Activated naive CD8-positive, alpha-beta T cell treated with anti-CD3 and anti-CD28 coated beads for 36 hours (primary cell): ENCODE measurements around the gene ZNF177. TPM values are rescaled to one million over a fixed set of nuclear protein-coding genes. Genes with fewer than 3 reads are reported as not detected.
A peak's percentile ranks its signal among the peaks of the same experiment; 100 is the strongest.
"Not testable (repeated sequence)": the region's sequence is repeated elsewhere in the genome, so short reads cannot be mapped to it uniquely, and the experiment has no call there.

Experiments used
- DNase-seq: peaks from one replicate; pipeline ENCODE4 v3.0.0; 2021
- H3K27ac Mint-ChIP-seq: one replicate; pipeline ENCODE4 v1.8.0; 2022; ENCODE audit warnings: mild to moderate bottlenecking, moderate library complexity, mixed read lengths
- H3K27me3 Mint-ChIP-seq: one replicate; pipeline ENCODE4 v1.8.0; 2022; ENCODE audit warnings: mild to moderate bottlenecking, mixed read lengths
- H3K36me3 Mint-ChIP-seq: one replicate; pipeline ENCODE4 v1.8.0; 2021; ENCODE audit warnings: mild to moderate bottlenecking, mixed read lengths
- H3K4me1 Mint-ChIP-seq: one replicate; pipeline ENCODE4 v1.8.0; 2021; ENCODE audit warnings: mixed read lengths
- H3K4me3 Mint-ChIP-seq: one replicate; pipeline ENCODE4 v1.8.0; 2022; ENCODE audit warnings: mild to moderate bottlenecking, moderate library complexity, mixed read lengths
- H3K9me3 Mint-ChIP-seq: one replicate; pipeline ENCODE4 v1.8.0; 2022; ENCODE audit warnings: mixed read lengths
- total RNA-seq, 2 experiments: library from RNA; stranded (reverse); gene quantifications; one replicate each; pipeline ENCODE4 v1.2.3, GENCODE V29; 2021

Gene ZNF177
- total RNA-seq = 1 to 10 TPM in 1 of 2 experiments, under 1 TPM in 1; 0.74 to 1.0 TPM

DNA sequence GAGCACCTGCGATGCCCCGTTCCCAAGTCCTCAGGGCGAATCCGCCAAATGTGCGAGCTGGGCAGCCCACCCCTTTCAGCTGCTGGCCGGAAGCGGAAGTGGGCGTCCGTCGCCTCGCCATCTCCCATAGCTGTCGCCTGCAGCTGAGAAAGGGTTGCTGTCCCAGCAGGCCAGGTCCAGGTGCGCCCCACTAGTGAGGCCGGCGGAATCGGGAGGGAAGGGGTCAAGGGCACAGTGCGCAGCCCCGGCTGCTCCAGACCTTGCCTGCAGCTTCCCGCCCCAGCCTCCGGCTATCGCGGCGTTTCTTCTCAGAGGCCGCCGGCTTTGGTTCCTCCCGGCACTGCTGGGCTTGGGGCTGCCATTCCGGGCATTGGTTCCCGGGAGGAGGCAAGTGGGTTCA lies at the start of gene ZNF177:
Gene ZNF177 (plus strand): TSS at position 109 of the 400 bp plus-strand sequence. CDS start 15,299 bp downstream, outside the sequence.
- peaks cover 60% of the 10 kb centered on the region for H3K36me3 Mint-ChIP-seq
- DNase-seq = peak; percentile 10
- H3K27me3 Mint-ChIP-seq = no peaks in the 10 kb centered on the region
- H3K4me1 Mint-ChIP-seq = peaks cover 3% of the 10 kb centered on the region
- peak within 1 kb of the TSS; percentile 22 for H3K4me3 Mint-ChIP-seq
- no peak within 1 kb of the TSS for H3K27ac Mint-ChIP-seq
- peaks cover 55% of the 10 kb centered on the region for H3K9me3 Mint-ChIP-seq

DNA sequence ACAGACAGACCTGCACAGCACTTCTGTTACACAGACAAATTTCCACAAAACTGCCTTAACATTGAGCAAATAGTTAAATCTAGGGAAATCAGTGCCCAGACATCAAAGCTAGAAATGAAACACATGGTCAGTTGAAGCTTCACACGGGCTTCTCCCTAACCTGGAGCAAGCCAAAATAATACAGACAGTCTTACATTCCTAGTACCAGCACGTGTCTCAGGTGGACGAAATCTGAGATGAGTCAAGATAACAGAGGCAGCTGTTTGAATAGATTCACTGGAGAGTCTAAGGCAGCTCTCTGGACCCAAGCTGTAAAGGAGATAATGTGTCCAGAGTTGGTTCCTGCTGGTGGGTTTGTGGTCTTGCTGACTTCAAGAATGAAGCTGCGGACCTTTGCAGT lies 49.1 kb upstream of the ZNF177 start:
- Mint-ChIP-seq H3K27ac (no peak overlapping the region), H3K4me3 (no peak overlapping the region)

DNA sequence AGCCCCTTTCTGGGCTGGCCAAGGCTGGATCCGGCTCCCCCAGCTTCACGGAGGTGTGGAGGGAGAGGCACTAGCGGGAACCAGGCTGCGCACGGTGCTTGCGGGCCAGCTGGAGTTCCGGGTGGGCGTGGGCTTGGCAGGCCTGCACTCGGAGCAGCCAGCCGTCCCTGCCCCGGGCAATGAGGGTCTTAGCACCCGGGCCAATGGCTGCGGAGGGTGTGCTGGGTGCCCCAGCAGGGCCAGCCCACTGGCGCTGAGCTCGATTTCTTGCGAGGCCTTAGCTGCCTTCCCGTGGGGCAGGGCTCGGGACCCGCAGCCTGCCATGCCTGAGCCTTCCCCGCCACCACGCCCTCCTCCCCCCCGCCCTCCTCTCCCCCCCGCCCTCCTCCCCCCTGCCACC lies 41.5 kb upstream of the ZNF177 start:
- Mint-ChIP-seq H3K4me3 (no peak overlapping the region), H3K27me3 (no peaks in the 10 kb centered on the region), H3K4me1 (peaks cover 17% of the 10 kb centered on the region), H3K27ac (no peak overlapping the region), H3K36me3 (peaks cover 35% of the 10 kb centered on the region), H3K9me3 (peaks cover 34% of the 10 kb centered on the region)
- DNase-seq = no peak

More for the DNA sequence above, 49.1 kb upstream of the ZNF177 start:
- Mint-ChIP-seq H3K4me1 (peaks cover 8% of the 10 kb centered on the region), H3K9me3 (peaks cover 10% of the 10 kb centered on the region), H3K36me3 (peaks cover 2% of the 10 kb centered on the region), H3K27me3 (peaks cover 4% of the 10 kb centered on the region)
- DNase-seq = no peak

DNA sequence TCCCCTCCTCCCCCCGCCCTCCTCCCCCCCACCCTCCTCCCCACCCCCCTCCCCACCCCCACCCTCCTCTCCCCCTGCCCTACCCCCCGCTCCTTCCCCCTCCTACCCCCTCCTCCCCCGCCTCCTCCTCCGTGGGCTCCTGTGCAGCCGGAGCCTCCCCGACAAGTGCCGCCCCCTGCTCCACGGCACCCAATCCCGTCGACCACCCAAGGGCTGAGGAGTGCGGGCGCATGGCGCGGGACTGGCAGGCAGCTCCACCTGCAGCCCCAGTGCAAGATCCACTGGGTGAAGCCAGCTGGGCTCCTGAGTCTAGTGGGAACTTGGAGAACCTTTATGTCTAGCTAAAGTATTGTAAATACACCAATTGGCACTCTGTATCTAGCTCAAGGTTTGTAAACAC lies 41.1 kb upstream of the ZNF177 start:
- H3K4me3 Mint-ChIP-seq, H3K27ac Mint-ChIP-seq, DNase-seq, H3K27me3 Mint-ChIP-seq: not testable (repeated sequence)
- Mint-ChIP-seq H3K36me3 (peaks cover 36% of the 10 kb centered on the region), H3K9me3 (peaks cover 35% of the 10 kb centered on the region), H3K4me1 (peaks cover 17% of the 10 kb centered on the region)

DNA sequence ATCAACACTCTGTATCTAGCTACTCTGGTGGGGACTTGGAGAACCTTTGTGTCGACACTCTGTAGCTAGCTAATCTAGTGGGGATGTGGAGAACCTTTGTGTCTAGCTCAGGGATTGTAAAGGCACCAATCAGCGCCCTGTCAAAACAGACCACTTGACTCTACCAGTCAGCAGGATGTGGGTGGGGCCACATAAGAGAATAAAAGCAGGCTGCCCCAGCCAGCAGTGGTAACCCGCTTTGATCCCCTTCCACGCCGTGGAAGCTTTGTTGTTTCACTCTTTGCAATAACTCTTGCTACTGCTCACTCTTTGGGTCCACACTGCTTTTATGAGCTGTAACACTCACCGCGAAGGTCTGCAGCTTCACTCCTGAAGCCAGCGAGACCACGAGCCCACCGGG lies 40.6 kb upstream of the ZNF177 start:
- not testable (repeated sequence) for DNase-seq, H3K27ac Mint-ChIP-seq, H3K4me3 Mint-ChIP-seq, H3K27me3 Mint-ChIP-seq
- Mint-ChIP-seq H3K4me1 (peaks cover 17% of the 10 kb centered on the region), H3K36me3 (peaks cover 40% of the 10 kb centered on the region), H3K9me3 (peaks cover 35% of the 10 kb centered on the region)

DNA sequence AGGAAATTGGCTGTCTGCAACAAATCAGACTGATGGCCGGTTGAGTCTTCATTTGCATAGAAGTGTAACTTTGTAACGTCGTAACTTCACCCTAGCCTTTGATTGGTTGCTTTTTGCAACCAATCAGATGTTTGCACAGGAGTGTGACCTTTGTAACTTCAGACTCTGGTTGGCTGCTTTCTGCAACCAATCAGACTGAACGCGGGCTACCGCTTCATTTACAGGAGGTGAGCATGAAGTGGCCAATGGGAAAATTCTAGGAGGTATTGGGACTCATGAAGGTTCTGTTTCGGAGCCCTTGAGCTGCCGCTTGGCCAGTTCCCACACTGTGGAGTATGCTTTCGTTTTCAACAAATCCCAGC lies 39.3 kb upstream of the ZNF177 start:
- peak; percentile 64 for DNase-seq
- Mint-ChIP-seq H3K4me1 (peaks cover 17% of the 10 kb centered on the region), H3K27ac (peak overlapping the region; percentile 95), H3K27me3 (no peaks in the 10 kb centered on the region), H3K4me3 (peak overlapping the region; percentile 88), H3K36me3 (peaks cover 54% of the 10 kb centered on the region), H3K9me3 (peaks cover 39% of the 10 kb centered on the region)

DNA sequence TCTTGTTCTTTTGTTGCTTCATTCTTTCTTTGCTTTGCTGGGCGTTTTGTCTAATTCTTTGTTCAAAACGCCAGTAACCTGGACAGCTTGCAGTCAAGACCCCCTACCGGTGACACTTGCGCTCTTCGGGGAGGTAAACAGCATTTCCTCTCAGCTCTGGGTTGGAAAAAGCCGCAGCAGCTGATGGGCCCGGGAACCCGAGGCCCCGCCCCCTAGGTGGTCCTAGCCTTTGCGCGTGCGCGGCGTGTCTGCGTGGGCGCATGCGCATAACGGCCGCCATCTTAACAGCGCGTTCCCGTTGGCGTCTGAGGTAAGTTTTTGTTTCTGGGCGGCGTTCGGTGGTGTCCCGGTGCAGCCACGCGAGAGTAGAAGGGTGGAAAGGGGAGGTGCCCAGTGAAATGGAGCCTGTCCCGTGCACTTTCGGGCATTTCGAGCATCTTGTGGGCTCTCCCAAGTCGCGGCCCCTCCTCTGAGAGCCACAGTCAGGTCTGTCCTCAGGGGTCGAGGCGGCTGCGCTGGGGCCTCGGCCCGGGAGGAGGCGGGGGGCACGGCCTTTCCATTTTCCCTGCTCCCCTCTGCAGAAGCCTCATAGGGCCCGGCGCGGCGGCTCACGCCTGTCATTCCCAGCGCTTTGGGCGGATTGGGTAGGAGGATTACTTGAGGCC lies 38.8 kb upstream of the ZNF177 start, which contains the start of gene ZNF559:
Gene ZNF559 (plus strand): TSS at position 261 of the 665 bp plus-strand sequence. CDS start 14,371 bp downstream, outside the sequence.
- peak; percentile 95 for DNase-seq
- Mint-ChIP-seq H3K36me3 (peaks cover 57% of the 10 kb centered on the region), H3K27ac (peak within 1 kb of the TSS; percentile 95), H3K4me3 (peak within 1 kb of the TSS; percentile 88), H3K9me3 (peaks cover 42% of the 10 kb centered on the region), H3K4me1 (peaks cover 17% of the 10 kb centered on the region), H3K27me3 (no peaks in the 10 kb centered on the region)

DNA sequence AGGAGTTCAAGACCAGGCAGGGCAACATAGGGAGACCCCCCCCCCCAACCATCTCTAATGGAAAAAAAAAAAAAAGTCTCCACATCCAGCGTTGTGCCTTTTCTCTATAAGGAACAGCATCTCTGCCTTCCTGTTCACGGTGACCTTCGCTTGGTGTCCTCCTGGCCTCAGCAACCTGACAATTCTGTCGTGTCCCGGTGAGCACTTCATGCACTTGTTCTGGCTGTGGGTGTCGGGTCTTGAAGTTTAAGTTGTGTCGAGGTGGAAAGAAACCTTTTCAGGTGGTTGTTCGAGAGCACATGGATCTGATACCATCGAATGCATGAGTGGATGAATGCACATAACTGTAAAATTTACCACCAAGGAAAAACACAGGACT lies 38.2 kb upstream of the ZNF177 start:
- H3K36me3 Mint-ChIP-seq = peaks cover 62% of the 10 kb centered on the region
- no peaks in the 10 kb centered on the region for H3K27me3 Mint-ChIP-seq
- peak overlapping the region; percentile 88 for H3K4me3 Mint-ChIP-seq
- H3K4me1 Mint-ChIP-seq = peaks cover 17% of the 10 kb centered on the region
- no peak for DNase-seq
- peaks cover 46% of the 10 kb centered on the region for H3K9me3 Mint-ChIP-seq
- H3K27ac Mint-ChIP-seq = peak overlapping the region; percentile 95

DNA sequence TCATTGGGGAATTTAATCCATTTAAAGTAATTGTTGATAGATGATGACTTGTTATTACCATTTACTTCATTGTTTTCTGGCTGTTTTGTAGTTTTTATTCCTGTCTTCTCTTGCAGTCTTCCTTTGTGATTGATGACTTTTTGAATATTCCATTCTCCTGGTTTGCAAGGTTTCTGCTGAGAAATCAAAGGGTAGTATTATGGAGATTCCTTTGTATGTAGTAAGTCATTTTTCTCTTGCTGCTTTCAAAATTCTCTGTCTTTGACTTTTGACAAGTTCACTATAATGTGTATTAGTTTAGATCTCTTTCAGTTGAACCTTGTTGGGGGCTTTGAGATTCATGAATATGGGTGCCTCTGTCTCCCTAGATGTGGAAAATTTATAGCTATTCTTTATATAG lies 32.8 kb upstream of the ZNF177 start:
- no peak overlapping the region for H3K4me3 Mint-ChIP-seq
- H3K27ac Mint-ChIP-seq = no peak overlapping the region
- no peaks in the 10 kb centered on the region for H3K4me1 Mint-ChIP-seq
- peaks cover 55% of the 10 kb centered on the region for H3K9me3 Mint-ChIP-seq
- DNase-seq = no peak
- no peaks in the 10 kb centered on the region for H3K27me3 Mint-ChIP-seq
- peaks cover 89% of the 10 kb centered on the region for H3K36me3 Mint-ChIP-seq

DNA sequence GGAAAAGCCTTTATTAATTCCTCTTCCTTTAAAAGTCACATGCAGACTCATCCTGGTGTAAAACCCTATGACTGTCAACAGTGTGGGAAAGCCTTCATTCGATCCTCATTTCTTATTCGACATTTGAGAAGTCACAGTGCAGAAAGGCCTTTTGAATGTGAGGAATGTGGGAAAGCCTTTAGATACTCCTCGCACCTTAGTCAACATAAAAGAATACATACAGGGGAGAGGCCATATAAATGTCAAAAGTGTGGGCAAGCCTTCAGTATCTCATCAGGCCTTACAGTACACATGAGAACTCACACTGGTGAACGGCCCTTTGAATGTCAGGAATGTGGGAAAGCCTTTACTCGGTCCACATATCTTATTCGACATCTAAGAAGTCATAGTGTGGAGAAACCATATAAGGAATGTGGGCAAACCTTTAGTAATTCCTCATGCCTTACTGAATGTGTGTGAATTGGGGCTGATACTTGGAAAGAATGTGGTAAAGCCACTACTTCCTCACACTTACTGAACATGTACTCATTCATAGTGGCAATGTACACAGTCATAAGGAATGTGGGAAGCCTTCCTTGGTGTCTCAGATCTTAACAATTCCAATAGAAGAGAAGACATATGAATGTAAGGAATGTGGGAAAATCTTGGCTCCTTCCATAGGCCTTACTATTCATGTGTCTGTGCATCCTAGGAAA lies 20.1 kb upstream of the ZNF177 start:
- Mint-ChIP-seq H3K36me3 (peaks cover 84% of the 10 kb centered on the region), H3K4me3 (no peak overlapping the region)

DNA sequence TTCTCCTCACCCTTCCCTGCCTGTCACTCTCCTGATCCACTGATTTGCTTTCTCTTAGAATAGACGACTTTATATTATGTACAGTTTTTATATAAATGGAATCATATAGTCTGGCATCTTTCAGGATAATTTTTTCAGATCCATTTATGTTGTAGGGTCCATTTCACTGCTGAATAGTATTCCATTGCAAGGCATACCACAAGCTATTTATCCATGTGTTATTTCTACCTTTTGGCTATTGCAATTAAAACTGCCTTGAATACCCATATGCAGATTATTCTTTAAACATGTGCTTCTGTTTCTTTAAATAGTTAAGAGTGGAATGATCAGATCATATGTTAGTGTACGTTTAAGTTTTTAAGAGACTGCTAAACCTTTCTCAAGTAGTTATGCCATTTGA lies 17.8 kb upstream of the ZNF177 start:
- Mint-ChIP-seq H3K9me3 (peaks cover 66% of the 10 kb centered on the region), H3K4me3 (no peak overlapping the region), H3K27ac (no peak overlapping the region), H3K36me3 (peaks cover 81% of the 10 kb centered on the region), H3K27me3 (no peaks in the 10 kb centered on the region), H3K4me1 (no peaks in the 10 kb centered on the region)
- DNase-seq = no peak

More for the DNA sequence above, 20.1 kb upstream of the ZNF177 start:
- Mint-ChIP-seq H3K27ac (no peak overlapping the region), H3K9me3 (peaks cover 68% of the 10 kb centered on the region), H3K4me1 (no peaks in the 10 kb centered on the region), H3K27me3 (no peaks in the 10 kb centered on the region)
- DNase-seq = no peak

DNA sequence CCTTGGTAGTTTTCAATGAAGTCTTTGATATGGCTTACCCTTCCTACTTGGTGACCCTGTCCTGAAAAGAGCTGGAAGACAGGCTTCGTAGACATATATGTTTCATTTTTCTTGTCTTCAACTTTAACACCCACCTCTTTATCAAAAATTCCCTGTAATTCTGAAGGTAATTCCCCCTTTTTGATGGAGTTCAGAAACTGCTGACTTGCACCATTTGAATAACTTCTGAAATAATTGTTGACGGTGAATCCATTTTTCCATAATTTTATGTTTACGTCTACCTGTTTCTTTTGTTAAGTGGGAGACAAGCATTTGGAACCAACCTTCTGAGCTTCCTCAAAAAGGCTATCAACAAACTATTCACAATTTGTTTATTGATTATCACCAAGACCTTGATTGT lies 14.6 kb upstream of the ZNF177 start:
- peaks cover 76% of the 10 kb centered on the region for H3K36me3 Mint-ChIP-seq
- no peaks in the 10 kb centered on the region for H3K4me1 Mint-ChIP-seq
- no peak overlapping the region for H3K27ac Mint-ChIP-seq
- peaks cover 55% of the 10 kb centered on the region for H3K9me3 Mint-ChIP-seq
- no peak overlapping the region for H3K4me3 Mint-ChIP-seq
- DNase-seq = no peak
- no peaks in the 10 kb centered on the region for H3K27me3 Mint-ChIP-seq

DNA sequence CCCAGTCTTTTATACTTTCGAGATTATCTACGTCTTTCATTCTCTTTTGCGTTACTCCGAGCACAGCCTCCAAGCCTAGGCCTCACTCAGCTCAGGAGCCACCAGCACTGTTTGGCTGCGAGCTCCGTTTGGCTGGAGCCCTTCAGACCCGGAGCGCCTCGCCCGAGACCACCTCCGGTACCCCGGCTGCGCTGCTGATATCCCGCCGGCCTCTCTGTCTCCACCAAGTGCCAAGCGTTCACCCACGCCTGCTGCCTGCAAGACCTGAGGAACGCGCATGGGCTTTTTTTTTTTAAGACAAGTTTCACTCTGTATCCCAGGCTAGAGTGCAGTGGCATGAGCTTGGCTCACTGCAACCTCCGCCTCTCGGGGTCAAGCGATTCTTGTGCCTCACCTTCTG lies 14.1 kb upstream of the ZNF177 start:
- no peak for DNase-seq
- Mint-ChIP-seq H3K9me3 (peaks cover 51% of the 10 kb centered on the region), H3K27ac (no peak overlapping the region), H3K4me3 (no peak overlapping the region), H3K4me1 (no peaks in the 10 kb centered on the region), H3K36me3 (peaks cover 72% of the 10 kb centered on the region), H3K27me3 (no peaks in the 10 kb centered on the region)

DNA sequence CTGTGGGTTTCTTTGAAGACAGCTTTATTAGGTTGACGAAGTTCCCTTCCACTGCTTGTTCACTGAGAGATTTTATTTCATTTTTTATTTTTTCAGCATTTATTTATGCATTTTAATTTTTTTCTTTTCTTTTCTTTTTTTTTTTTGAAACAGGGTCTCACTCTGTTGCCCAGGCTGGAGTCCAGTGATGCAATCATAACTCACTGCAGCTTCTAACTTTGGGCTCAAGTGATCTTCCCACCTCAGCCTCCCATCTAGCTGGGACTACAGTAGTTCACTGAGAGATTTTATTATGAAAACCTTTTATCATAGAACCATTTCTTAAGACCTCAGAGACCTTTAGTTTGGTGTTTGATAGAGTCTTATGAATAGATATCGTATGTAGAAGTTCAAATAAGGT lies 10.3 kb upstream of the ZNF177 start:
- Mint-ChIP-seq H3K4me3 (no peak overlapping the region), H3K9me3 (peaks cover 44% of the 10 kb centered on the region), H3K36me3 (peaks cover 64% of the 10 kb centered on the region), H3K27me3 (no peaks in the 10 kb centered on the region), H3K4me1 (no peaks in the 10 kb centered on the region), H3K27ac (no peak overlapping the region)
- no peak for DNase-seq

DNA sequence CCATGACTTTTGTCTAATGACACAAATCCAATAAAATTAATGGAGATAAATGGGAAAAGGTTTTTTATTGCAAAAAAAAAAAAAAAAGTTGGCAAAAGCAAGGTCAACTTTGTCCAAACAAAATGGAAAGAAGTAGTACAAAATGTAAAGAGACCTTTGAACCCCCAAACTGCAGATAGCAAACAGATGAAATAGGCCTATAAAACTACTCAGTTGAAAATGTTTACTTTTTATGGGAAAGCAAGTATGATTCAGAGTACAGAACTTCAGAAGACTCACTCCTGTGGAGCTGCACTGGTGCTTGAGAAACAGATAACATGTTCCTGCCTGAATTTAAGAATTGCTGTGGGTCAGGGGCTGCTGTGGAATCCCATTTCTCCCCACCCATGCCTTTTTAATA lies 9.8 kb upstream of the ZNF177 start:
- Mint-ChIP-seq H3K27ac (no peak overlapping the region), H3K36me3 (peaks cover 66% of the 10 kb centered on the region), H3K27me3 (no peaks in the 10 kb centered on the region), H3K4me3 (no peak overlapping the region), H3K9me3 (peaks cover 46% of the 10 kb centered on the region), H3K4me1 (no peaks in the 10 kb centered on the region)
- DNase-seq = no peak

DNA sequence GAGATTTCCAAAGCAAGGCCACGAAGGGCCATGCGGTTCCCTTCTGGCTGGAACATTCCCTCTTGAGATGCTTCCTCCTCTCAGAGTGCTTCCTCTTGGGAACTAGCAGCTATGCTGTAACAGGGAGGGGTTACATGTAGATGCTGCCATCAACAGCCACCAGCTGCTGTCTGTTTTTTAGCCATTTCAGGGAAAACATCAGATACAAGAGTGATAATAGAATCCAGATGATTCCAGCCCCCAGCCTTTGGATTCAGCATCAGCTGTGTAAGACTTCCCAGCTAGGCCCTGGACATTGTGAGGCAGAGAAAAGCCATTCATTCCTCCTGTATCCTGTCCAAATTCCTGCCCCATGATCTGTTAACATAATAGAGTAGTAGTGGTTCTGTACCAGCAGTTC lies 8.2 kb upstream of the ZNF177 start:
- DNase-seq = no peak
- Mint-ChIP-seq H3K36me3 (peaks cover 63% of the 10 kb centered on the region), H3K9me3 (peaks cover 44% of the 10 kb centered on the region), H3K27me3 (no peaks in the 10 kb centered on the region), H3K27ac (no peak overlapping the region), H3K4me1 (no peaks in the 10 kb centered on the region), H3K4me3 (no peak overlapping the region)
